ENCODE measurements around the gene POTEG.
"Not testable (repeated sequence)": the region's sequence is repeated elsewhere in the genome, so short reads cannot be mapped to it uniquely, and the experiment has no call there.

GRCh38 chr14:19402097-19402496 is 32.0 kb downstream of the POTEG start:
- TF ChIP-seq CTCF (IDR thresholded peaks at IDR 0.05 in 4 of 5, conservative IDR thresholded peaks at IDR 0.05 in 1 of 5); POLR2A (IDR thresholded peaks at IDR 0.05): not testable (repeated sequence)

Measured in gastrocnemius medialis (tissue), 4 donors.